ENCODE measurements around the gene PTGR2.
A peak's percentile ranks its signal among the peaks of the same experiment; 100 is the strongest.
"Not testable (repeated sequence)": the region's sequence is repeated elsewhere in the genome, so short reads cannot be mapped to it uniquely, and the experiment has no call there.

PTGR2 gene

GRCh38 chr14:73877790-73878189 lies 26.2 kb downstream of the PTGR2 start:
- Histone ChIP-seq H3K4me1 (ENCODE audit: control insufficient read depth, insufficient read depth, low read length) (no peaks in the 10 kb centered on the region), H3K36me3 (ENCODE audit: control insufficient read depth, insufficient read depth, low read length) (no peaks in the 10 kb centered on the region), H3K27me3 (ENCODE audit: control insufficient read depth, insufficient read depth, low read length) (no peaks in the 10 kb centered on the region), H3K9ac (ENCODE audit: low read length) (no peak overlapping the region), H3K27ac (ENCODE audit: low read depth, low read length) (no peak overlapping the region), H3K4me3 (ENCODE audit: low read length) (no peak overlapping the region)

GRCh38 chr14:73878436-73878835 lies 26.8 kb downstream of the PTGR2 start:
- no peak overlapping the region for H3K9ac ChIP-seq (ENCODE audit: low read length)
- H3K36me3 ChIP-seq (ENCODE audit: control insufficient read depth, insufficient read depth, low read length) = no peaks in the 10 kb centered on the region
- H3K27ac ChIP-seq (ENCODE audit: low read depth, low read length) = no peak overlapping the region
- no peaks in the 10 kb centered on the region for H3K27me3 ChIP-seq (ENCODE audit: control insufficient read depth, insufficient read depth, low read length)
- no peak overlapping the region for H3K4me3 ChIP-seq (ENCODE audit: low read length)
- no peaks in the 10 kb centered on the region for H3K4me1 ChIP-seq (ENCODE audit: control insufficient read depth, insufficient read depth, low read length)

- Histone ChIP-seq H3K27me3 (ENCODE audit: control insufficient read depth, insufficient read depth, low read length) (no peaks in the 10 kb centered on the region), H3K36me3 (ENCODE audit: control insufficient read depth, insufficient read depth, low read length) (no peaks in the 10 kb centered on the region), H3K27ac (ENCODE audit: low read depth, low read length) (no peak overlapping the region), H3K4me3 (ENCODE audit: low read length) (no peak overlapping the region), H3K4me1 (ENCODE audit: control insufficient read depth, insufficient read depth, low read length) (no peaks in the 10 kb centered on the region), H3K9ac (ENCODE audit: low read length) (no peak overlapping the region)
Measured at GRCh38 chr14:73879027-73879426, 27.4 kb downstream of the PTGR2 start.

- peaks cover 15% of the 10 kb centered on the region for H3K4me1 ChIP-seq (ENCODE audit: control insufficient read depth, insufficient read depth, low read length)
- H3K9ac ChIP-seq (ENCODE audit: low read length) = no peak overlapping the region
- H3K4me3 ChIP-seq (ENCODE audit: low read length) = no peak overlapping the region
- H3K27ac ChIP-seq (ENCODE audit: low read depth, low read length) = no peak overlapping the region
- H3K36me3 ChIP-seq (ENCODE audit: control insufficient read depth, insufficient read depth, low read length) = no peaks in the 10 kb centered on the region
- no peaks in the 10 kb centered on the region for H3K27me3 ChIP-seq (ENCODE audit: control insufficient read depth, insufficient read depth, low read length)
Measured at GRCh38 chr14:73884438-73885190, 33.0 kb downstream of the PTGR2 start.

GRCh38 chr14:73886449-73887317 lies 35.1 kb downstream of the PTGR2 start, which contains the start of gene ZNF410:
TSS of gene ZNF410 (plus strand) at chr14:73886859. CDS start at chr14:73892176, 5,317 bp downstream.
- H3K27me3 ChIP-seq (ENCODE audit: control insufficient read depth, insufficient read depth, low read length) = no peaks in the 10 kb centered on the region
- peak within 1 kb of the TSS; percentile 98 for H3K27ac ChIP-seq (ENCODE audit: low read depth, low read length)
- peaks cover 15% of the 10 kb centered on the region for H3K4me1 ChIP-seq (ENCODE audit: control insufficient read depth, insufficient read depth, low read length)
- H3K9ac ChIP-seq (ENCODE audit: low read length) = peak within 1 kb of the TSS; percentile 69
- peak within 1 kb of the TSS; percentile 89 for H3K4me3 ChIP-seq (ENCODE audit: low read length)
- H3K36me3 ChIP-seq (ENCODE audit: control insufficient read depth, insufficient read depth, low read length) = no peaks in the 10 kb centered on the region

- H3K9ac ChIP-seq (ENCODE audit: low read length) = peak overlapping the region; percentile 69
- peak overlapping the region; percentile 89 for H3K4me3 ChIP-seq (ENCODE audit: low read length)
- H3K27ac ChIP-seq (ENCODE audit: low read depth, low read length) = peak overlapping the region; percentile 98
- H3K36me3 ChIP-seq (ENCODE audit: control insufficient read depth, insufficient read depth, low read length) = no peaks in the 10 kb centered on the region
- H3K4me1 ChIP-seq (ENCODE audit: control insufficient read depth, insufficient read depth, low read length) = peaks cover 15% of the 10 kb centered on the region
- no peaks in the 10 kb centered on the region for H3K27me3 ChIP-seq (ENCODE audit: control insufficient read depth, insufficient read depth, low read length)
Measured at GRCh38 chr14:73887318-73887616, 35.6 kb downstream of the PTGR2 start.

GRCh38 chr14:73887694-73888459 lies 36.2 kb downstream of the PTGR2 start:
- H3K27ac ChIP-seq (ENCODE audit: low read depth, low read length) = peak overlapping the region; percentile 98
- H3K4me1 ChIP-seq (ENCODE audit: control insufficient read depth, insufficient read depth, low read length) = peaks cover 15% of the 10 kb centered on the region
- H3K36me3 ChIP-seq (ENCODE audit: control insufficient read depth, insufficient read depth, low read length) = no peaks in the 10 kb centered on the region
- peak overlapping the region; percentile 11 for H3K9ac ChIP-seq (ENCODE audit: low read length)
- H3K4me3 ChIP-seq (ENCODE audit: low read length) = peak overlapping the region; percentile 89
- no peaks in the 10 kb centered on the region for H3K27me3 ChIP-seq (ENCODE audit: control insufficient read depth, insufficient read depth, low read length)

- Histone ChIP-seq H3K36me3 (ENCODE audit: control insufficient read depth, insufficient read depth, low read length) (no peaks in the 10 kb centered on the region), H3K4me3 (ENCODE audit: low read length) (peak overlapping the region; percentile 9), H3K4me1 (ENCODE audit: control insufficient read depth, insufficient read depth, low read length) (peaks cover 15% of the 10 kb centered on the region), H3K9ac (ENCODE audit: low read length) (no peak overlapping the region), H3K27ac (ENCODE audit: low read depth, low read length) (no peak overlapping the region), H3K27me3 (ENCODE audit: control insufficient read depth, insufficient read depth, low read length) (no peaks in the 10 kb centered on the region)
Measured at GRCh38 chr14:73888460-73888725, 36.8 kb downstream of the PTGR2 start.

- H3K27me3 ChIP-seq (ENCODE audit: control insufficient read depth, insufficient read depth, low read length) = no peaks in the 10 kb centered on the region
- no peak overlapping the region for H3K27ac ChIP-seq (ENCODE audit: low read depth, low read length)
- peaks cover 15% of the 10 kb centered on the region for H3K4me1 ChIP-seq (ENCODE audit: control insufficient read depth, insufficient read depth, low read length)
- no peaks in the 10 kb centered on the region for H3K36me3 ChIP-seq (ENCODE audit: control insufficient read depth, insufficient read depth, low read length)
- H3K4me3 ChIP-seq (ENCODE audit: low read length) = no peak overlapping the region
- no peak overlapping the region for H3K9ac ChIP-seq (ENCODE audit: low read length)
Measured at GRCh38 chr14:73888971-73889370, 37.3 kb downstream of the PTGR2 start.

GRCh38 chr14:73889376-73889775 lies 37.7 kb downstream of the PTGR2 start:
- H3K4me1 ChIP-seq (ENCODE audit: control insufficient read depth, insufficient read depth, low read length) = peaks cover 15% of the 10 kb centered on the region
- no peak overlapping the region for H3K9ac ChIP-seq (ENCODE audit: low read length)
- no peaks in the 10 kb centered on the region for H3K27me3 ChIP-seq (ENCODE audit: control insufficient read depth, insufficient read depth, low read length)
- H3K36me3 ChIP-seq (ENCODE audit: control insufficient read depth, insufficient read depth, low read length) = no peaks in the 10 kb centered on the region
- no peak overlapping the region for H3K27ac ChIP-seq (ENCODE audit: low read depth, low read length)
- no peak overlapping the region for H3K4me3 ChIP-seq (ENCODE audit: low read length)

- H3K36me3 ChIP-seq (ENCODE audit: control insufficient read depth, insufficient read depth, low read length) = peaks cover 25% of the 10 kb centered on the region
Measured at GRCh38 chr14:73894180-73894687, 42.6 kb downstream of the PTGR2 start.

GRCh38 chr14:73895939-73896338 lies 44.3 kb downstream of the PTGR2 start:
- H3K27ac ChIP-seq (ENCODE audit: low read depth, low read length) = no peak overlapping the region
- H3K36me3 ChIP-seq (ENCODE audit: control insufficient read depth, insufficient read depth, low read length) = peaks cover 25% of the 10 kb centered on the region
- no peak overlapping the region for H3K4me3 ChIP-seq (ENCODE audit: low read length)

More at GRCh38 chr14:73894180-73894687, 42.6 kb downstream of the PTGR2 start:
- H3K27me3 ChIP-seq (ENCODE audit: control insufficient read depth, insufficient read depth, low read length); H3K9ac ChIP-seq (ENCODE audit: low read length); H3K4me1 ChIP-seq (ENCODE audit: control insufficient read depth, insufficient read depth, low read length); H3K4me3 ChIP-seq (ENCODE audit: low read length); H3K27ac ChIP-seq (ENCODE audit: low read depth, low read length): not testable (repeated sequence)

More at GRCh38 chr14:73895939-73896338, 44.3 kb downstream of the PTGR2 start:
- Histone ChIP-seq H3K4me1 (ENCODE audit: control insufficient read depth, insufficient read depth, low read length) (no peaks in the 10 kb centered on the region), H3K27me3 (ENCODE audit: control insufficient read depth, insufficient read depth, low read length) (no peaks in the 10 kb centered on the region), H3K9ac (ENCODE audit: low read length) (no peak overlapping the region)

All from rectal smooth muscle tissue (tissue), 1 donor.